ENCODE results near the gene HABP2.

GRCh38 chr10:113538151-113538550 lies 14.7 kb upstream of the HABP2 start:
- TF ChIP-seq, protein P1, sequence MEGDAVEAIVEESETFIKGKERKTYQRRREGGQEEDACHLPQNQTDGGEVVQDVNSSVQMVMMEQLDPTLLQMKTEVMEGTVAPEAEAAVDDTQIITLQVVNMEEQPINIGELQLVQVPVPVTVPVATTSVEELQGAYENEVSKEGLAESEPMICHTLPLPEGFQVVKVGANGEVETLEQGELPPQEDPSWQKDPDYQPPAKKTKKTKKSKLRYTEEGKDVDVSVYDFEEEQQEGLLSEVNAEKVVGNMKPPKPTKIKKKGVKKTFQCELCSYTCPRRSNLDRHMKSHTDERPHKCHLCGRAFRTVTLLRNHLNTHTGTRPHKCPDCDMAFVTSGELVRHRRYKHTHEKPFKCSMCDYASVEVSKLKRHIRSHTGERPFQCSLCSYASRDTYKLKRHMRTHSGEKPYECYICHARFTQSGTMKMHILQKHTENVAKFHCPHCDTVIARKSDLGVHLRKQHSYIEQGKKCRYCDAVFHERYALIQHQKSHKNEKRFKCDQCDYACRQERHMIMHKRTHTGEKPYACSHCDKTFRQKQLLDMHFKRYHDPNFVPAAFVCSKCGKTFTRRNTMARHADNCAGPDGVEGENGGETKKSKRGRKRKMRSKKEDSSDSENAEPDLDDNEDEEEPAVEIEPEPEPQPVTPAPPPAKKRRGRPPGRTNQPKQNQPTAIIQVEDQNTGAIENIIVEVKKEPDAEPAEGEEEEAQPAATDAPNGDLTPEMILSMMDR (IDR thresholded peaks at IDR 0.05; ENCODE audit: insufficient read depth, low read length, poor library complexity, severe bottlenecking) = no peak
- TF ChIP-seq EZH2phosphoT487 (conservative IDR thresholded peaks at IDR 0.05; ENCODE audit: low read length) = no peak
